B cell (primary cell): ENCODE data around the gene AXIN1.

ENCODE experiments used
- EZH2 ChIP-seq: IDR thresholded peaks from 2 replicates; pipeline ENCODE4 v1.6.1; 2012; ENCODE audit warnings: borderline replicate concordance, low read depth, mild to moderate bottlenecking, moderate library complexity, low read length; ENCODE audit not compliant: insufficient read depth, poor library complexity, severe bottlenecking
- TF ChIP-seq, protein P1 (sequence below): fragments of 200-600 bp; IDR thresholded peaks from one replicate; pipeline ENCODE4 v1.8.0; 2022; ENCODE audit warnings: antibody characterized with exemption, mild to moderate bottlenecking

DNA sequence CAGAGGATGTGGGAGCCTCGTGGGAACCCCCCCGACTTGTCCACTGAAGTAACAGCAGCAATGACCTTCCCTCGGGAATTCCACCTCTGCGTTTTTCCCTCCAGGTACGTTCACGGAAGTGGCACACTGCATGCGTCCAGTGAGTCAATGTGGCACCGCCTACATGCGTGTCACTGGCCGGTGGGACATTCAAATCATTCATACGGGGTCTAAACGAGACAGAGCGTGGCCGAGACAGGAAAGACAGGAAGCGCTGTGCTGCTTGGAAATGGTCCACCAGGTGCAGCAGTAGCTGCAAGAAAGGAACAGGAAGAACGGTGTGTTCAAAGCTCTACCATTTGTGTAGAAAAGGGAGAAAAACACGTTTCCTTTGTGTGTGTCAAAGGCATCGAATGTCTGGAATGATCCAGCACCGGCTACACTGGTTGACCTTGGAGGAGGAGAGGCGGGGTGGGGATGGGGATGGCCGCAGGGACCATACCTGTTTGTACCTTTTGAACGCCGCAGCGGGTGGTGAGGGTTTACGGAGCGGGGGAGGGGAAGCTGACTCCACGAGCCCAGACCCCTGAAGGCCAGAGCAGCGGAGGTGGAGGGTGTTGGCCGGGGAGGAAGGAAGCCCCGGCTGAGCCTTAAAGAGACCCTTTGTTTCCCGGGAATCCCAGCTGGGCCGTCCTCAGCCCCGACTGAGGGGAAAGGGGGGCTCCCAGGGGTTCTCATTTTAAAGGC is 31.0 kb upstream of the AXIN1 start:
- TF ChIP-seq, protein P1, sequence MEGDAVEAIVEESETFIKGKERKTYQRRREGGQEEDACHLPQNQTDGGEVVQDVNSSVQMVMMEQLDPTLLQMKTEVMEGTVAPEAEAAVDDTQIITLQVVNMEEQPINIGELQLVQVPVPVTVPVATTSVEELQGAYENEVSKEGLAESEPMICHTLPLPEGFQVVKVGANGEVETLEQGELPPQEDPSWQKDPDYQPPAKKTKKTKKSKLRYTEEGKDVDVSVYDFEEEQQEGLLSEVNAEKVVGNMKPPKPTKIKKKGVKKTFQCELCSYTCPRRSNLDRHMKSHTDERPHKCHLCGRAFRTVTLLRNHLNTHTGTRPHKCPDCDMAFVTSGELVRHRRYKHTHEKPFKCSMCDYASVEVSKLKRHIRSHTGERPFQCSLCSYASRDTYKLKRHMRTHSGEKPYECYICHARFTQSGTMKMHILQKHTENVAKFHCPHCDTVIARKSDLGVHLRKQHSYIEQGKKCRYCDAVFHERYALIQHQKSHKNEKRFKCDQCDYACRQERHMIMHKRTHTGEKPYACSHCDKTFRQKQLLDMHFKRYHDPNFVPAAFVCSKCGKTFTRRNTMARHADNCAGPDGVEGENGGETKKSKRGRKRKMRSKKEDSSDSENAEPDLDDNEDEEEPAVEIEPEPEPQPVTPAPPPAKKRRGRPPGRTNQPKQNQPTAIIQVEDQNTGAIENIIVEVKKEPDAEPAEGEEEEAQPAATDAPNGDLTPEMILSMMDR, result no peak
- TF ChIP-seq EZH2, result no peak
